ENCODE data around the gene CHCHD6. TPM values are rescaled to one million over a fixed set of nuclear protein-coding genes. Genes with fewer than 3 reads are reported as not detected.

The CHCHD6 gene
- total and polyA plus RNA-seq, 2 of the 4 experiments (the other 2 are of a cell fraction) = 18.8 to 28.9 TPM

DNA sequence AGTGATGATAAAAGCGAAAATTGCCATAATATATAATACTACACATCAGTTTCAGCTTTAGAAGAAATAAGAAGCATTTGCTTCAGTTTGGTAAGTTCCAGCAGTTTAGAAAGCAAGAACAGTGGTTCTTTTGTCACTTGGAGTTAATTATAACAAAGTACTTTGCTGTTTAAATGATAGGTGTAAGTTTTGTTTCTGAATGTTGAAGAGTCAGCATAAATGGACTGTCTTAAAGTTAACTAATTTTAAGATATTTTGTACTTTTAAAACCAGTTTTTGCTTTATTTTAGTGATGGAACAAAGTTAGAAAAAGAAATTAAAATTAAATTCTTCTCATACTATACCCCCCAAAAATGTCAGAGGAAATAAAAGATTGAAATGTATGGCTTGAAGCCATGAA lies 24.6 kb downstream of the CHCHD6 start:
- Histone ChIP-seq H3K4me2 (ENCODE audit: low read depth, low read length) (no peak overlapping the region), H3K9me1 (ENCODE audit: insufficient read depth, low read length) (peaks cover 8% of the 10 kb centered on the region; the same call in 1 of the 2 replicates), H2BK15ac (ENCODE audit: low read depth, low read length) (no peak overlapping the region), H2AK9ac (replicated peaks; ENCODE audit: low read depth, low read length, poor library complexity) (no peak overlapping the region), H3K18ac (ENCODE audit: low read depth, low read length) (no peak overlapping the region), H3K27ac (ENCODE audit: insufficient read depth, low read length) (no peak overlapping the region), H3K14ac (replicated peaks; ENCODE audit: low read depth, low read length) (no peak overlapping the region), H4K91ac (ENCODE audit: insufficient read depth, low read depth, low read length) (no peak overlapping the region), H3K4me1 (ENCODE audit: control insufficient read depth, insufficient read depth, low read length) (peaks cover 2% of the 10 kb centered on the region; the same call in 1 of the 2 replicates), H2AK5ac (ENCODE audit: low read depth, low read length) (no peak overlapping the region), H3K23ac (ENCODE audit: low read depth, low read length) (no peak overlapping the region), H3K79me1 (ENCODE audit: low read depth in 1 of 2, low read length in 2 of 2) (no peaks in the 10 kb centered on the region; a peak in 1 of 4 replicates), H3K4ac (ENCODE audit: low read depth, low read length) (no peak overlapping the region), H2BK120ac (ENCODE audit: low read depth, low read length) (no peak overlapping the region), H4K8ac (ENCODE audit: low read depth in 2 of 2, low read length in 2 of 2) (no peak overlapping the region), H4K5ac (ENCODE audit: low read depth, low read length) (no peak overlapping the region), H3K36me3 (ENCODE audit: control insufficient read depth, insufficient read depth, low read length) (peaks cover 2% of the 10 kb centered on the region), H3K27me3 (ENCODE audit: control insufficient read depth, insufficient read depth, low read length) (no peaks in the 10 kb centered on the region), H3K56ac (ENCODE audit: extremely low read depth, insufficient read depth, low read length) (no peak overlapping the region), H3K9me3 (ENCODE audit: control insufficient read depth, insufficient read depth, low read length) (no peaks in the 10 kb centered on the region), H3K4me3 (ENCODE audit: insufficient read depth, low read depth, low read length) (no peak overlapping the region), H4K20me1 (ENCODE audit: insufficient read depth, low read length) (no peaks in the 10 kb centered on the region), H2AFZ (replicated peaks; ENCODE audit: low read length, poor library complexity) (no peak overlapping the region), H2BK20ac (ENCODE audit: low read depth, low read length) (no peak overlapping the region), H2BK5ac (ENCODE audit: low read depth, low read length, poor library complexity, severe bottlenecking) (no peak overlapping the region), H3K9ac (ENCODE audit: low read depth, low read length) (no peak overlapping the region)
- TF ChIP-seq MAFK (IDR thresholded peaks at IDR 0.05; ENCODE audit: low read depth, low read length) (peak; percentile 67), POLR2A (IDR thresholded peaks at IDR 0.05; ENCODE audit: low read depth, low read length) (no peak)
- no peak for DNase-seq
- intact Hi-C loops (cut with micrococcal nuclease) = no loop called here
- POLR2A ChIA-PET (ENCODE audit: unreplicated experiment) = no interaction called here
- in situ Hi-C loops (cut with MboI; ENCODE audit: low sequenced_read_pairs) = no loop called here
- no TSS peak for BruUV-seq (replicated peaks)
- CTCF ChIA-PET = no interaction called here
- WGBS, 2 experiments (ENCODE audit: extremely low coverage in 2 of 2, insufficient read length in 1 of 2) = no CpG with 5 or more reads among the region's 1 CpG
- dilution Hi-C loops (cut with HindIII; ENCODE audit: low sequenced_read_pairs, unreplicated experiment) = no loop called here
- no peak for ATAC-seq (ENCODE audit: low read depth)

Data from IMR-90 (cell line).